ENCODE data around the gene TPCN1. TPM values are rescaled to one million over a fixed set of nuclear protein-coding genes. Genes with fewer than 3 reads are reported as not detected.

Gene TPCN1
- total RNA-seq, 1 experiment from 2014 or later = 18.8 TPM

DNA sequence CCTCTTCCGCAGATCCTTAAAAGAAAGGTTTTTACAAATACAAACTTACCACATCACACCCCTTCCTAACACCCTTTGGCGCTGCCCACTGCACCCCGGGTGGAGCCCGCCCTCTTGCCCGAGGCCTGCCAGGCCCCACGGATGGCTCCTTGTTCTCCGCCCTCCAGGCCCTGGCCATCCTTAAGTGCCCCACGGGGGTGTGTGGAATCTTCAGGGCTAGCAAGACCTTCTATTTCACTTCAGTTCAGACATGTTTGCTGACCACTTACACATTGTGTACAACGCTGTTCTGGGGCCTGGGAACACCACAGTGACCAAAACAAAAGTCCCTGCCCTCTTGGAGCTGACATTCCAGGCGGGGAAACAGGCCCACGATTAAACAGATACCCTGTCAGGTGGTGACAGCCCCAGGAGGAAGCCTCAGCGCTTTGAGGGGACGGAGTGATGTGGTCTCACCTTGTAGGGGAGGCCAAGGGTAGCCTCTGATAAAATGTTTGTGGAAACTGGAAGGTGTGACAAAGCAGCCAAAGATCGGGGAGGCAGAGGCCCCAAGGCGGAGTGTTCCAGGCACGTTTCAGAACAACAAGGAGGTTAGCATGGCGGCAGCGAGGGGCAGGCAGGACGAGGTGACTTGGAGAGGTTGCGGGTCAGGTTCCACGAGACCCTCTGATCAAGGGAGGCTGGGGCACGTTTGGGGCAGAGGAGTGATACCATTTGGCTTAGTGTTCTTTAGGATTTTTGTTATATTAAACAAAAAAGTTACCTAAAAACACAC lies 27.0 kb downstream of the TPCN1 start:
- H3K4me1 ChIP-seq (ENCODE audit: insufficient read depth, low read length, poor library complexity, severe bottlenecking) = peaks cover 35% of the 10 kb centered on the region
- H3K27me3 ChIP-seq (replicated peaks; ENCODE audit: insufficient read depth, low read depth, low read length, poor library complexity) = no peaks in the 10 kb centered on the region
- no peak for DNase-seq (ENCODE audit: low spot score)

DNA sequence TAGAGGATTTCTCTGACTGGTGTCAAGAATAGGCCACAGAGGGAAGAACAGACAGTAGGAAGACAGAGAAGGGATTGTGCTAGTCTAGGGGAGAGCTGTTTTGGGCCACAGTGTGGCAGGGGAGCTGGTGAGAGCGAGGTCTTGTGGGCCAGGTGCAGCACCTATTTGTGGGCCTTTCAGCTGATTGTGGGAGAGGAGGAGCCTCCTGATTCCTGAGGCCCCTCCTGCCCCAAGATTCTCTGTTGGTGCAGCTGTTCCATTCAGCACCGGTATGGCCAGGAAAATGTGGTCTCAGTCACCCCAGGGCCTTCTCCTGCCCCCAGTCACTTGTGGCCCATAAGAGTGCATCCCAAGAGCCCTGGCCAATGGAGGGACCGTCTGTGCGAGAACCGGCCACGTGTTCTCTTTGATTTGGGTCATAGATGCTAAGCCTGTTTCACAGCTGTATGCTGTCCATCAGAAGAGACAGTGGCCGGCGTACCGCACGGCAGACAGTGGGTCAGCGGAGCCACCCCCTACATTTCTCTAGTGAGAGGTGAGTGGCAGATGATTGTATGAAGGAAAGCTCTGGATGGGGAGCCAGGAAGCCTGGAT lies 27.7 kb downstream of the TPCN1 start:
- BruUV-seq (replicated peaks) = no TSS peak
- POLR2A ChIA-PET (ENCODE audit: low non-redundant PET) = no interaction called here
- H3K4me1 ChIP-seq (ENCODE audit: insufficient read depth, low read length, poor library complexity, severe bottlenecking) = peaks cover 31% of the 10 kb centered on the region
- H3K27me3 ChIP-seq (replicated peaks; ENCODE audit: insufficient read depth, low read depth, low read length, poor library complexity) = no peaks in the 10 kb centered on the region
- no peak for DNase-seq (ENCODE audit: low spot score)
- no peak overlapping the region for H3K4me3 ChIP-seq (ENCODE audit: low read depth, low read length, poor library complexity, severe bottlenecking)
- TF ChIP-seq EZH2 (IDR thresholded peaks at IDR 0.05; ENCODE audit: borderline replicate concordance, low read depth, low read length, poor library complexity, severe bottlenecking) = no peak
- TF ChIP-seq, protein P1, sequence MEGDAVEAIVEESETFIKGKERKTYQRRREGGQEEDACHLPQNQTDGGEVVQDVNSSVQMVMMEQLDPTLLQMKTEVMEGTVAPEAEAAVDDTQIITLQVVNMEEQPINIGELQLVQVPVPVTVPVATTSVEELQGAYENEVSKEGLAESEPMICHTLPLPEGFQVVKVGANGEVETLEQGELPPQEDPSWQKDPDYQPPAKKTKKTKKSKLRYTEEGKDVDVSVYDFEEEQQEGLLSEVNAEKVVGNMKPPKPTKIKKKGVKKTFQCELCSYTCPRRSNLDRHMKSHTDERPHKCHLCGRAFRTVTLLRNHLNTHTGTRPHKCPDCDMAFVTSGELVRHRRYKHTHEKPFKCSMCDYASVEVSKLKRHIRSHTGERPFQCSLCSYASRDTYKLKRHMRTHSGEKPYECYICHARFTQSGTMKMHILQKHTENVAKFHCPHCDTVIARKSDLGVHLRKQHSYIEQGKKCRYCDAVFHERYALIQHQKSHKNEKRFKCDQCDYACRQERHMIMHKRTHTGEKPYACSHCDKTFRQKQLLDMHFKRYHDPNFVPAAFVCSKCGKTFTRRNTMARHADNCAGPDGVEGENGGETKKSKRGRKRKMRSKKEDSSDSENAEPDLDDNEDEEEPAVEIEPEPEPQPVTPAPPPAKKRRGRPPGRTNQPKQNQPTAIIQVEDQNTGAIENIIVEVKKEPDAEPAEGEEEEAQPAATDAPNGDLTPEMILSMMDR (conservative IDR thresholded peaks at IDR 0.05; ENCODE audit: low read depth, low read length) = no peak
- H3K9me3 ChIP-seq (ENCODE audit: low read depth, low read length, poor library complexity, severe bottlenecking) = peaks cover 9% of the 10 kb centered on the region
- CTCF ChIA-PET = no interaction called here
- peak overlapping the region; percentile 17 for H3K27ac ChIP-seq (ENCODE audit: low read depth, low read length, poor library complexity, severe bottlenecking)
- no peaks in the 10 kb centered on the region for H3K36me3 ChIP-seq (ENCODE audit: insufficient read depth, low read length, poor library complexity, severe bottlenecking)
- intact Hi-C loops (cut with micrococcal nuclease; ENCODE audit: unreplicated experiment) = no loop called here

More for the DNA sequence above, 27.0 kb downstream of the TPCN1 start:
- Histone ChIP-seq H3K4me3 (ENCODE audit: low read depth, low read length, poor library complexity, severe bottlenecking) (no peak overlapping the region), H3K27ac (ENCODE audit: low read depth, low read length, poor library complexity, severe bottlenecking) (peak overlapping the region; percentile 17), H3K9me3 (ENCODE audit: low read depth, low read length, poor library complexity, severe bottlenecking) (peaks cover 2% of the 10 kb centered on the region), H3K36me3 (ENCODE audit: insufficient read depth, low read length, poor library complexity, severe bottlenecking) (no peaks in the 10 kb centered on the region)
- intact Hi-C loops (cut with micrococcal nuclease; ENCODE audit: unreplicated experiment) = no loop called here
- TF ChIP-seq EZH2 (IDR thresholded peaks at IDR 0.05; ENCODE audit: borderline replicate concordance, low read depth, low read length, poor library complexity, severe bottlenecking) = no peak
- TF ChIP-seq, protein P1 (conservative IDR thresholded peaks at IDR 0.05; ENCODE audit: low read depth, low read length) = no peak
- ChIA-PET POLR2A (ENCODE audit: low non-redundant PET) (no interaction called here), CTCF (no interaction called here)
- BruUV-seq (replicated peaks) = no TSS peak

DNA sequence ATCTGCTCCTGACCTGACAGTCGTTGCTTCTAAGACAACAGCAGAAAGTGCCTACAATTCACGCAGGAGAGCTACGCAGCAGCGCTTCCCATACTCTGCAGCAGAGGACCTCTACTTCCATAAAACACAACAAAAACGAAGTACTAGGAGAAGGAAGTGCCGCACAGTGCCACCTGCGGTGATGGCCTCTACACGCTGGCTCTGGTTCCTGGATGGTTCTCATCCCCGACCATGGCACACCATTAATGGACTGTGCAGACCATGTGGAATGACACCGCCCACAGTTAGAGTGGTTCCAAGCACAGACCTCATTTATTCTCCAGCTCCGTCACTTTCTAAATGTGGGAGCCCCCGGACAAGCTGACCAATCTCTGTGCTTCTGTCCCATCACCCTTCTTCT lies 28.3 kb downstream of the TPCN1 start:
- POLR2A ChIA-PET (ENCODE audit: low non-redundant PET) = no interaction called here

More for the DNA sequence above, 28.3 kb downstream of the TPCN1 start:
- no TSS peak for BruUV-seq (replicated peaks)
- Histone ChIP-seq H3K36me3 (ENCODE audit: insufficient read depth, low read length, poor library complexity, severe bottlenecking) (no peaks in the 10 kb centered on the region), H3K4me1 (ENCODE audit: insufficient read depth, low read length, poor library complexity, severe bottlenecking) (peaks cover 25% of the 10 kb centered on the region), H3K27me3 (replicated peaks; ENCODE audit: insufficient read depth, low read depth, low read length, poor library complexity) (no peaks in the 10 kb centered on the region), H3K27ac (ENCODE audit: low read depth, low read length, poor library complexity, severe bottlenecking) (no peak overlapping the region), H3K9me3 (ENCODE audit: low read depth, low read length, poor library complexity, severe bottlenecking) (peaks cover 13% of the 10 kb centered on the region), H3K4me3 (ENCODE audit: low read depth, low read length, poor library complexity, severe bottlenecking) (no peak overlapping the region)
- no peak for DNase-seq (ENCODE audit: low spot score)
- TF ChIP-seq, protein P1 (conservative IDR thresholded peaks at IDR 0.05; ENCODE audit: low read depth, low read length) = no peak
- no peak for TF ChIP-seq EZH2 (IDR thresholded peaks at IDR 0.05; ENCODE audit: borderline replicate concordance, low read depth, low read length, poor library complexity, severe bottlenecking)
- CTCF ChIA-PET = no interaction called here
- intact Hi-C loops (cut with micrococcal nuclease; ENCODE audit: unreplicated experiment) = no loop called here
